OCI-LY7 (cell line): ENCODE measurements around the gene DTNB.

Source experiments
- CTCF ChIP-seq: fragments of 200-600 bp; sonication (generic); conservative IDR thresholded peaks from 2 replicates; pipeline ENCODE4 v1.5.1; 2014; ENCODE audit warnings: mild to moderate bottlenecking, antibody characterized with exemption, low read length, moderate library complexity, mixed read lengths
- EZH2phosphoT487 ChIP-seq: fragments of 200-600 bp; sonication (generic); IDR thresholded peaks from 2 replicates; pipeline ENCODE4 v1.6.1; 2018; ENCODE audit warnings: low read depth, borderline replicate concordance, mild to moderate bottlenecking, mixed run types, antibody characterized with exemption, low read length, moderate library complexity, mixed read lengths

GRCh38 chr2:25672494-25673299 lies 680 bp downstream of the DTNB start:
- TF ChIP-seq CTCF (no peak), EZH2phosphoT487 (no peak)
